HFFc6 (cell line): ENCODE results near the gene ZPLD1. TPM values are rescaled to one million over a fixed set of nuclear protein-coding genes. Genes with fewer than 3 reads are reported as not detected.

Experiments
- DNase-seq: peaks from one replicate; pipeline ENCODE4 v3.0.0-alpha.2; 2018
- H3K27ac Mint-ChIP-seq: 2 replicates; pipeline ENCODE4 v1.8.0; 2020; ENCODE audit warnings: mild to moderate bottlenecking, mixed read lengths
- H3K27me3 Mint-ChIP-seq: 2 replicates; pipeline ENCODE4 v1.8.0; 2021; ENCODE audit warnings: mild to moderate bottlenecking, moderate library complexity, mixed read lengths; ENCODE audit not compliant: insufficient read depth
- H3K36me3 Mint-ChIP-seq: 2 replicates; pipeline ENCODE4 v1.8.0; 2021; ENCODE audit warnings: low read depth, mixed read lengths
- H3K4me1 Mint-ChIP-seq: 2 replicates; pipeline ENCODE4 v1.8.0; 2020; ENCODE audit warnings: low read depth, mixed read lengths
- H3K4me3 Mint-ChIP-seq: 2 replicates; pipeline ENCODE4 v1.8.0; 2020; ENCODE audit warnings: mild to moderate bottlenecking, moderate library complexity, mixed read lengths
- H3K9me3 Mint-ChIP-seq: 2 replicates; pipeline ENCODE4 v1.8.0; 2020; ENCODE audit warnings: mild to moderate bottlenecking, mixed read lengths
- CTCF ChIP-seq: fragments of 200-600 bp; sonication (generic); IDR thresholded peaks from 2 replicates; pipeline ENCODE4 v1.5.0; 2021; ENCODE audit warnings: antibody characterized with exemption, mild to moderate bottlenecking
- total RNA-seq, 6 experiments: library from RNA; stranded (reverse); fragmentation: NEBNext Ultra II Directional; extraction: Animal tissue kit (Norgen Biotek cat#: 25700); gene quantifications; 2 replicates in 1 of 6; 3 replicates in 5 of 6; pipeline ENCODE4 v1.2.3, GENCODE V29; 2021

The ZPLD1 gene
- total RNA-seq, 6 experiments from 2014 or later, result 0.07 to 0.19 (median 0.12) TPM; not detected in 3

DNA sequence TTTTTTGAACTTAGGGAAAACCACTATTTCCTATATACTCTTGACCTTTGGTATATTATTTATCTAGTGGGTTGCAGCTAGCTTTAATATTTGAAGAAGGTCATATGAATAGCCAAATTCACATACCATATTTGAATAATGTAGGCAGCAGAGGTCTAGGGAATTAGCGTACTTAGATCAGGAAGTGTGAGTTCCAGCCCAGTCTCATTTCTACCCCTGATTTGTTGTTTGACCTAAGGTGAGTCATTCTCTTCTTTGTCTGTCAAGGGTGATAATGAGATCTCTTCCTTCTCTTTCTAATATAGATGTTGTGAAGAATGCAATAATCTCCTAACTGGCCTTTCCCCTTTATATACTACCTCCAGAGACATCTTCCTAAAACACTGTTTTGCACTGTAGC is 36.6 kb upstream of the ZPLD1 start:
- Mint-ChIP-seq H3K4me3 (no peak overlapping the region), H3K9me3 (no peaks in the 10 kb centered on the region), H3K36me3 (no peaks in the 10 kb centered on the region), H3K4me1 (peaks cover 18% of the 10 kb centered on the region), H3K27ac (no peak overlapping the region), H3K27me3 (peaks cover 2% of the 10 kb centered on the region; the same call in 1 of the 2 replicates)
- no peak for DNase-seq
- no peak for TF ChIP-seq CTCF

GRCh38 chr3:102398666-102399065 is 36.1 kb upstream of the ZPLD1 start:
- H3K36me3 Mint-ChIP-seq, result no peaks in the 10 kb centered on the region
- no peak for TF ChIP-seq CTCF
- peaks cover 2% of the 10 kb centered on the region; the same call in 1 of the 2 replicates for H3K27me3 Mint-ChIP-seq
- no peak overlapping the region for H3K27ac Mint-ChIP-seq
- H3K4me3 Mint-ChIP-seq, result no peak overlapping the region
- H3K4me1 Mint-ChIP-seq, result peaks cover 18% of the 10 kb centered on the region
- no peak for DNase-seq
- H3K9me3 Mint-ChIP-seq, result no peaks in the 10 kb centered on the region

DNA sequence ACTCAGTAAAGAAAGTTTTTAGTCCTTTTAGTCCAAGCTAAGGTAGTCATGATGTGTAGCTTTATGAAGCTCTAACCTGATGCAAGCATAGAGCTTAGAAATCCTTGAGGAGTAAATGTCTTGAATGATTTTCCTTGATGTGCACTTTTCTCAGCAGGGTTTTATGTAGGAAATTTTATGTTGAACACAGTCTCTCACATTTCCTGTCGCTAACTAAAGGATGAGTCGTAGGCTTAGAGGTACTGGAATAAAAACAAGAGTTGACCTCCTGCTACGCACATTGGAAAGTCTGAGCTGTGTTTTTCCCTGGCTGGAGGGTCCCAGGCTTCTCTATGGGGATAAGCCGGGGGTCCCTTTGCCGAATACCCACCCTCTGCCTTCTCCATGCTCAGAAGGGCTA is 34.7 kb upstream of the ZPLD1 start:
- DNase-seq, result peak; percentile 13
- Mint-ChIP-seq H3K36me3 (no peaks in the 10 kb centered on the region), H3K27ac (peak overlapping the region; percentile 18; the same call in 1 of the 2 replicates), H3K27me3 (peaks cover 2% of the 10 kb centered on the region; the same call in 1 of the 2 replicates), H3K4me1 (peaks cover 18% of the 10 kb centered on the region), H3K4me3 (no peak overlapping the region), H3K9me3 (no peaks in the 10 kb centered on the region)
- no peak for TF ChIP-seq CTCF

- Mint-ChIP-seq H3K27me3 (no peaks in the 10 kb centered on the region), H3K4me3 (no peak overlapping the region), H3K36me3 (no peaks in the 10 kb centered on the region), H3K4me1 (peaks cover 18% of the 10 kb centered on the region), H3K9me3 (no peaks in the 10 kb centered on the region), H3K27ac (no peak overlapping the region; the same call in 1 of the 2 replicates)
- TF ChIP-seq CTCF, result no peak
- peak; percentile 18 for DNase-seq
These were observed 34.0 kb upstream of the ZPLD1 start for GRCh38 chr3:102400766-102401165.

- no peak for TF ChIP-seq CTCF
- Mint-ChIP-seq H3K27me3 (peaks cover 2% of the 10 kb centered on the region; the same call in 1 of the 2 replicates), H3K4me1 (peaks cover 9% of the 10 kb centered on the region; the same call in 1 of the 2 replicates), H3K27ac (no peak overlapping the region), H3K9me3 (no peaks in the 10 kb centered on the region), H3K36me3 (no peaks in the 10 kb centered on the region), H3K4me3 (no peak overlapping the region)
- no peak for DNase-seq
These were observed 24.2 kb upstream of the ZPLD1 start for GRCh38 chr3:102410616-102411015.

- DNase-seq, result no peak
- H3K27ac Mint-ChIP-seq, result no peak overlapping the region
- H3K36me3 Mint-ChIP-seq, result no peaks in the 10 kb centered on the region
- H3K27me3 Mint-ChIP-seq, result peaks cover 2% of the 10 kb centered on the region
- H3K4me3 Mint-ChIP-seq, result peak overlapping the region; percentile 72
- peaks cover 9% of the 10 kb centered on the region; the same call in 1 of the 2 replicates for H3K4me1 Mint-ChIP-seq
- no peaks in the 10 kb centered on the region for H3K9me3 Mint-ChIP-seq
- no peak for TF ChIP-seq CTCF
These were observed 19.3 kb upstream of the ZPLD1 start for GRCh38 chr3:102415553-102415952.
